GM18867 (cell line): Measurements from ENCODE around the gene CORO7.

ENCODE experiments used
- ATAC-seq: cut with Tn5 transposase; IDR thresholded peaks from one replicate; pipeline ENCODE4 v1.9.1; 2021; ENCODE audit warnings: mild to moderate bottlenecking, moderate library complexity; ENCODE audit not compliant: unreplicated experiment

The CORO7 gene

GRCh38 chr16:4373356-4373908, 43.0 kb downstream of the CORO7 start:
- ATAC-seq: no peak

DNA sequence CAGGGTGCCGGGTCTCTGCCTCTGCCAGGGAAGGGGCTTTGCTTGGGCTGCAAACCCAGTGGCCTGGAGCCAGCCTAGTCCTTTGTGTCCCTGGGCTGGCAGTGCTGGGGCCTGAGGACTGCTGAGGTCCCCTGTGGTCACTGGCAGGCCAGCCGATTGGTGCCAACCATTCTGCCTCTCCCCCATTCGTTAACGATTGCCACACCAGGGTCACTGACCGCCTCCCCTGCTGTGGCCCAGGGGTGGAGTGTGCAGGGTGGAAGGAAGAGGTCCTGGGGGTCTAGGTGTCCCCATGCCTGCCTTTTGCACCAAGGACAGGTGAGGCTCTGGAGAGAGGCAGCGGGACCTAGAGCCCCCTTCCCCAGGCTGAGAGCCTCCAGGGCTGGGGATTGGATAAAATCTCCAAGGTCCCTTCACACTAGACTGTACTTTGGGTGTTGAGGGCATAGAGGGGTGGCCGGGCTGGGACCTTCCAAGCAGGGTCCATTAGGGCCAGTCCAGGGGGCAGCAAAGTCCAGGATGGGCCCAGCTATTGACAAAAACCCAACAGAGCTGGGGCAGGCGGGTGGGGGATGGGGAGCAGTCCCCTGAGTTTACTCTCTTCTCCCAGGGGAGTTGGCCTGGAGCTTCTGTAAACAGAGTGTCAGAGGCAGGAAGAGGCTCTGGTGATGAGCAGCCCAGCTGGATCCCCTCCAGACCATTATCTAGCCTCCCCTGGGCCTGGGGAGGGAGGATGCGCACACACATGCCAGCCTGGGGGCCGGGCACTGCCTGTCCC, 43.6 kb downstream of the CORO7 start:
- ATAC-seq: no peak

- peak; percentile 33 for ATAC-seq
Observed at GRCh38 chr16:4372001-4372577, 44.3 kb downstream of the CORO7 start.

DNA sequence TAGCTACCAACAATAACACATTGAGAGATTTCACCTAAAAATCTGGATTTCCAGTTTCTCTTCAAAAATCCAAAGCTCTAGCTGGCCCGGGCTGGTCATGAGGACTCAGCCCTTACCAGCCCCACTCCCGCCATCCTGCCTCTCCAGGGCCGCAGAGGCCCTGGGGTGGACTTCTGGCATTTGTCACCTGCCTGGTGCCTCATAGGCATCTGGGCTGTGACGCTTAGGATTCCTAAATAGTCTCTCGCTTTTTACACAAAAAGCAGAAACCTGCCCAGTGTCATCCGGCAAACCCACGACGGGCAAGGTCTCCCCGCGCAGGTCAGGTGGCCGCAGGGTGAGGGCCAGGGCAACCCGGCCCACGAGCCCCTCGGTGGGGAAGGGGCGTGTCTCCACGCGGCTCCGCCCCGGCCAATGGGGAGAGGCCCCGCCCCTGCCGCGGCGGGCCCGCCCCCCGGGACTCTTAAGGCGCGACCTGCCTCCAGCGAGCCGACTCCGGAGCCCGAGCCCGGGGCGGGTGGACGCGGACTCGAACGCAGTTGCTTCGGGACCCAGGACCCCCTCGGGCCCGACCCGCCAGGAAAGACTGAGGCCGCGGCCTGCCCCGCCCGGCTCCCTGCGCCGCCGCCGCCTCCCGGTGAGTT, 44.9 kb downstream of the CORO7 start, which contains the start of gene VASN:
Gene VASN (plus strand): TSS at position 492 of the 644 bp plus-strand sequence. CDS start 9,030 bp downstream, outside the sequence.
- peak; percentile 58 for ATAC-seq

DNA sequence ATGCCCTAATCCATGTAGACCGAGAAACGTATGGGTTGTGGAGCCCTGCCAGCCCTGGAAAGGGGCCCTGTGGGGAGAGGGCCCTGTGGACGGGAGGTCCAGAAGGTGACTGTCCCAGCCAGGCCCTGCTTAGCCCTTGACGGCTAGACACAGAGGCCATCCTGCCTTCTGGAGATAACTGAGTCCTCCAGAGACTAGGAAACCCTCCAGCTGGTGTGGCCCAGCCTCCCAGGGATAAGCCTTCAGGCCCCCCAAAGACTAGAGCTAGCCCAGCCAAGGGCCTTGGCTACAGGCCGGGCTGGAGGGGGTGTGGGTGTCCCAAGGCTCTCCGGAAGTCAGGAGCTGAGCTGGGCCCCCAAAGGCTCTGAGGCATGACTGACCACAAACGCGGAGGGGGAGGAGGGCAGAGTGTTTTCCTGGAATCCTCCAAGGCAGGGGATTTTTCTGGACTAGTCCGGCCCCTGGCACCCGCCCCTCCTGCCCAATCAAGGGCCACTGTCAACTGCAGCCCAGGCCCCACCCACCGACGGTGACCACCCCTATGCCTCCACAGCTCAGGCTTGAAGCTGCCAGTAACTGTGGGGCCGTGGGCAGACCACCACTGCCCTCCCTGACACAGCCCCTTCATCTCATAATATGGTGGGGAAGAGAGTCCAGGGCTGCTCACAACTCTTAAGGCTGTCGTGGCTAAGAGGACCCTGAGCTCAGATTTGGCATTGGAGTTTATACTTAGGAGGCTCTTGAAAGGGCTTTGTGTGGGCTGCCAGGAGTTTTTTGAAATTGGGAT, 45.6 kb downstream of the CORO7 start:
- ATAC-seq: no peak

GRCh38 chr16:4370151-4370550, 46.2 kb downstream of the CORO7 start:
- ATAC-seq: no peak

- no peak for ATAC-seq
Observed at GRCh38 chr16:4369007-4369733, 47.2 kb downstream of the CORO7 start.

DNA sequence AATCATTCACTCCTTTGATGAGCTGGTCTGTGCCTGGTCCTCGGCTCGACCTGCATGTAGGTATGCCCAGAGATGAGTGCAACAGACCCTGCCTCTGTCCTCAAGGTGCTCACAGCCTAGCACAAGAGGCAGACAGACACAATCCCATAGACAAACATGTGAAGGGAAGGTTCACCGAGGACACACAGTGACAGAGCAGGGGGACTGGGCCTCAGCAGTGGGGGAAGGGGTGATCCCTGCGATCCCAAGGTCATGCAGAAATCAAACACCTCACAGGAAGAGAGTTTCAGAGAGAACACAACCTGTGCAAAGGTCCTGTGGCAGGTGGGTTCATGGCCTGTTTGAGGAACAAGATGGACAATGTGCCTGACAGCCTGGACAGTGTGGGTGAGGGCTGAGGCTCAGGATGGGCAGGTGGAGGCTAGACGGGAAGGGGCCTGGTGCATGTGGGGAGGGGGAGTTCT, 49.0 kb downstream of the CORO7 start:
- no peak for ATAC-seq

- ATAC-seq: no peak
Observed at GRCh38 chr16:4366016-4366415, 50.4 kb downstream of the CORO7 start.

GRCh38 chr16:4365615-4366014, 50.8 kb downstream of the CORO7 start:
- ATAC-seq: no peak

- no peak for ATAC-seq
Observed at GRCh38 chr16:4365014-4365406, 51.4 kb downstream of the CORO7 start.

- ATAC-seq: no peak
Observed at GRCh38 chr16:4364196-4365013, 52.0 kb downstream of the CORO7 start.

GRCh38 chr16:4362476-4363135, 53.8 kb downstream of the CORO7 start:
- no peak for ATAC-seq

GRCh38 chr16:4361944-4362311, 54.5 kb downstream of the CORO7 start:
- ATAC-seq: no peak

- no peak for ATAC-seq
Observed at GRCh38 chr16:4361033-4361943, 55.1 kb downstream of the CORO7 start.

DNA sequence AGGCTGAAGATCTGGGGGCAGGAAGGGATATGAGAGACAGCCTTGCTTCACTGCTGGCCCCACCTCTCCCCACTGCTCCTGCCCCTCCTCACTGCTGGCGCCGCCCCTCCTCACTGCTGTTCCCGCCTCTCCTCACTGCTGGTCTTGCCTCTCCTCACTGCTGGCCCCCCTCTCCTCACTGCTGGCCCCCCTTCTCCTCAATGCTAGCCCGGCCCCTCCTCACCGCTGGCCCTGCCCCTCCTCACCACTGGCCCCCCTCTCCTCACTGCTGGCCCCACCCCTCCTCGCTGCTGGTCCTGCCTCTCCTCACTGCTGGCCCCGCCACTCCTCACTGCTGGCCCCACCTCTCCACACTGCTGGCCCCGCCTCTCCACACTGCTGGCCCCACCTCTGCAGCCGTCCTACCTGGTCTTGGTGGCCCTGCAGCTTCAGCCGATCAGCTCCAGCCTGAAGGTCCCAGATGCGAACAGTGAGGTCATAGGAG, 55.8 kb downstream of the CORO7 start:
- ATAC-seq: no peak

DNA sequence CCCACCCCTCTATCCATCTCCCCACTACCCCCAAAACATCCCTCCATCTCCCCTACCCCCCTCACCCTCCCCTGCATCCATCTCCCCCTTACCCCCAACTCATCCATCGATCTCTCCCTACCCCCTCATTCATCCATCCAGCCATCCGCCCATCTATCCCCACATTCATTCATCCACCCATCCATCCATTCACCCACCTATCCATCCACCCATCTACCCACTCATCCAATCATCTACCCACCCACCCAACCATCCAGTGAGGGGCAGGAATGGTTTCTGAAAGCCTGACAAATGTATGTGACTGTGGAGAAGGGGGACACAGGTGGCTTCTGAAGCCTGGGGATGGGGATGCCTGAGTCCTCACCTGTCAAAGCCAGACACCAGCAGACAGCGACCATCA, 56.5 kb downstream of the CORO7 start:
- no peak for ATAC-seq
